Body of pancreas (tissue), 4 donors: Measurements from ENCODE around the gene MRPS35.

Experiments
- POLR2A ChIP-seq, 3 donors: fragments of 450-650 bp; IDR thresholded peaks; one replicate each; pipeline ENCODE4 v1.6.1; 2016; ENCODE audit warnings: antibody characterized with exemption in 3 of 3, mild to moderate bottlenecking in 2 of 3
- TF ChIP-seq, protein P1 (sequence below), 7 experiments: fragments of 450-650 bp in 4 of 7; fragments of 200-600 bp in 3 of 7; sonication (generic) in 3 of 7; IDR thresholded peaks; one replicate each; pipeline ENCODE4 v1.5.1; 2016 to 2019; ENCODE audit warnings: antibody characterized with exemption in 7 of 7

DNA sequence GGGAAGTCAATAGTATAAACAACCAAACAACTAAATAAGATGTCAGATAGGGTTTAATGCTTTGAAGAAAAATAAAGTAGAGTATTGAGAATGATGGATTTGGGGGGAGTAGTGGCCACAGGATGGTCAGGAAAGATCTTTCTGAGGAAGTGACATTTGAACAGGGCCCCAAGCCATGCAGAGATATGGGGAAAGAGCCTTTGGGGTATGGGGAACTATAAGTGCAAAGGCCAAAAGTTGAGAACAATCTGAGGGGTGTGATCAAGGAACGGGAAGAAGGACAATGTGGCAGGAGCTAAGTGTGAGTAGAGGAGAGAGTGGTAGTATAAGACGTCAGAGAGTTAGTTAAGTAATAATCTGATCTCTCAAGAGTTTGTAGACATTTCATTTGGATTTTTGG lies 1.3 kb downstream of the MRPS35 start:
- TF ChIP-seq, protein P1, sequence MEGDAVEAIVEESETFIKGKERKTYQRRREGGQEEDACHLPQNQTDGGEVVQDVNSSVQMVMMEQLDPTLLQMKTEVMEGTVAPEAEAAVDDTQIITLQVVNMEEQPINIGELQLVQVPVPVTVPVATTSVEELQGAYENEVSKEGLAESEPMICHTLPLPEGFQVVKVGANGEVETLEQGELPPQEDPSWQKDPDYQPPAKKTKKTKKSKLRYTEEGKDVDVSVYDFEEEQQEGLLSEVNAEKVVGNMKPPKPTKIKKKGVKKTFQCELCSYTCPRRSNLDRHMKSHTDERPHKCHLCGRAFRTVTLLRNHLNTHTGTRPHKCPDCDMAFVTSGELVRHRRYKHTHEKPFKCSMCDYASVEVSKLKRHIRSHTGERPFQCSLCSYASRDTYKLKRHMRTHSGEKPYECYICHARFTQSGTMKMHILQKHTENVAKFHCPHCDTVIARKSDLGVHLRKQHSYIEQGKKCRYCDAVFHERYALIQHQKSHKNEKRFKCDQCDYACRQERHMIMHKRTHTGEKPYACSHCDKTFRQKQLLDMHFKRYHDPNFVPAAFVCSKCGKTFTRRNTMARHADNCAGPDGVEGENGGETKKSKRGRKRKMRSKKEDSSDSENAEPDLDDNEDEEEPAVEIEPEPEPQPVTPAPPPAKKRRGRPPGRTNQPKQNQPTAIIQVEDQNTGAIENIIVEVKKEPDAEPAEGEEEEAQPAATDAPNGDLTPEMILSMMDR (IDR thresholded peaks at IDR 0.05): no peak
- no peak for TF ChIP-seq POLR2A (IDR thresholded peaks at IDR 0.05)
